Neural progenitor cell (in vitro differentiated cells): ENCODE measurements around the gene STK32A. TPM values are rescaled to one million over a fixed set of nuclear protein-coding genes. Genes with fewer than 3 reads are reported as not detected.

Source experiments
- DNase-seq: peaks from one replicate; pipeline ENCODE4 v3.0.0-alpha.2; 2016; ENCODE audit warnings: low spot score
- H2AFZ ChIP-seq: fragments of 200-600 bp; sonication (generic); replicated peaks from 2 replicates; pipeline ENCODE4 v1.6.1; 2016; ENCODE audit warnings: antibody characterized with exemption
- H3F3A ChIP-seq: fragments of 200-600 bp; sonication (generic); 2 replicates; pipeline ENCODE4 v1.6.1; 2016; ENCODE audit warnings: antibody characterized with exemption, low read depth
- H3K27ac ChIP-seq: fragments of 200-600 bp; sonication (generic); 2 replicates; pipeline ENCODE4 v1.5.1; 2016; ENCODE audit warnings: mild to moderate bottlenecking
- H3K27me3 ChIP-seq: fragments of 200-600 bp; sonication (generic); 2 replicates; pipeline ENCODE4 v1.6.1; 2016; ENCODE audit warnings: mild to moderate bottlenecking, moderate library complexity
- H3K36me3 ChIP-seq: fragments of 200-600 bp; sonication (generic); 2 replicates; pipeline ENCODE4 v1.5.1; 2016
- H3K4me1 ChIP-seq: fragments of 200-600 bp; sonication (generic); 2 replicates; pipeline ENCODE4 v1.6.1; 2016; ENCODE audit warnings: mixed run types
- H3K4me2 ChIP-seq: fragments of 200-600 bp; sonication (generic); 2 replicates; pipeline ENCODE4 v1.6.1; 2016
- H3K4me3 ChIP-seq: fragments of 200-600 bp; sonication (generic); 2 replicates; pipeline ENCODE4 v1.5.1; 2016
- H3K79me2 ChIP-seq: fragments of 200-600 bp; sonication (generic); 2 replicates; pipeline ENCODE4 v1.6.1; 2016; ENCODE audit warnings: low read depth
- H3K9ac ChIP-seq: fragments of 200-600 bp; sonication (generic); 2 replicates; pipeline ENCODE4 v1.6.1; 2016
- H3K9me3 ChIP-seq: fragments of 200-600 bp; sonication (generic); 2 replicates; pipeline ENCODE4 v1.5.1; 2016; ENCODE audit warnings: low read depth
- H4K20me1 ChIP-seq: fragments of 200-600 bp; sonication (generic); 2 replicates; pipeline ENCODE4 v1.6.1; 2016; ENCODE audit warnings: low read depth
- H3K27ac Mint-ChIP-seq: 3 replicates; pipeline ENCODE4 v1.8.0; 2021; ENCODE audit warnings: mixed read lengths
- H3K27me3 Mint-ChIP-seq: 2 replicates; pipeline ENCODE4 v1.8.0; 2022; ENCODE audit warnings: low read depth, mild to moderate bottlenecking, inconsistent platforms, moderate library complexity, mixed read lengths; ENCODE audit not compliant: insufficient read depth
- H3K36me3 Mint-ChIP-seq: 3 replicates; pipeline ENCODE4 v1.8.0; 2021; ENCODE audit warnings: mixed read lengths
- H3K4me1 Mint-ChIP-seq: 3 replicates; pipeline ENCODE4 v1.8.0; 2021; ENCODE audit warnings: mixed read lengths
- H3K4me3 Mint-ChIP-seq: 3 replicates; pipeline ENCODE4 v1.8.0; 2021; ENCODE audit warnings: mild to moderate bottlenecking, moderate library complexity, mixed read lengths
- H3K9me3 Mint-ChIP-seq: 3 replicates; pipeline ENCODE4 v1.8.0; 2020; ENCODE audit warnings: mixed read lengths
- CTCF ChIP-seq: fragments of 200-600 bp; sonication (generic); IDR thresholded peaks from 2 replicates; pipeline ENCODE4 v1.5.1; 2017; ENCODE audit warnings: antibody characterized with exemption, mild to moderate bottlenecking
- EZH2 ChIP-seq: fragments of 200-600 bp; sonication (generic); IDR thresholded peaks from 2 replicates; pipeline ENCODE4 v1.6.1; 2017; ENCODE audit warnings: antibody characterized with exemption, mild to moderate bottlenecking, moderate library complexity
- EZH2phosphoT487 ChIP-seq: fragments of 200-600 bp; sonication (generic); IDR thresholded peaks from 2 replicates; pipeline ENCODE4 v1.6.1; 2017; ENCODE audit warnings: antibody characterized with exemption
- total RNA-seq: library from RNA; depleted of rRNA; stranded (reverse); fragments of >200 nt; gene quantifications from 2 replicates; pipeline ENCODE4 v1.2.3, GENCODE V29; 2015; ENCODE audit warnings: low replicate concordance

STK32A gene
- total RNA-seq, 1 donor from 2014 or later = 16.7 TPM

GRCh38 chr5:147317978-147318684 lies 83.3 kb downstream of the STK32A start:
- Mint-ChIP-seq H3K27me3 (peaks cover 4% of the 10 kb centered on the region), H3K4me3 (no peak overlapping the region), H3K4me1 (no peaks in the 10 kb centered on the region), H3K27ac (no peak overlapping the region), H3K36me3 (no peaks in the 10 kb centered on the region), H3K9me3 (no peaks in the 10 kb centered on the region)
- no peak for DNase-seq
- H3K9me3 ChIP-seq = no peaks in the 10 kb centered on the region
- H3K4me2 ChIP-seq = no peak overlapping the region
- no peaks in the 10 kb centered on the region for H3K27me3 ChIP-seq
- TF ChIP-seq EZH2phosphoT487 (no peak), EZH2 (no peak), CTCF (no peak)
- no peak overlapping the region for H2AFZ ChIP-seq
- no peak overlapping the region for H3K4me3 ChIP-seq
- H4K20me1 ChIP-seq = no peaks in the 10 kb centered on the region
- H3K9ac ChIP-seq = no peak overlapping the region
- no peaks in the 10 kb centered on the region for H3F3A ChIP-seq
- no peaks in the 10 kb centered on the region for H3K36me3 ChIP-seq
- H3K79me2 ChIP-seq = no peaks in the 10 kb centered on the region
- no peak overlapping the region for H3K27ac ChIP-seq
- H3K4me1 ChIP-seq = peaks cover 7% of the 10 kb centered on the region

DNA sequence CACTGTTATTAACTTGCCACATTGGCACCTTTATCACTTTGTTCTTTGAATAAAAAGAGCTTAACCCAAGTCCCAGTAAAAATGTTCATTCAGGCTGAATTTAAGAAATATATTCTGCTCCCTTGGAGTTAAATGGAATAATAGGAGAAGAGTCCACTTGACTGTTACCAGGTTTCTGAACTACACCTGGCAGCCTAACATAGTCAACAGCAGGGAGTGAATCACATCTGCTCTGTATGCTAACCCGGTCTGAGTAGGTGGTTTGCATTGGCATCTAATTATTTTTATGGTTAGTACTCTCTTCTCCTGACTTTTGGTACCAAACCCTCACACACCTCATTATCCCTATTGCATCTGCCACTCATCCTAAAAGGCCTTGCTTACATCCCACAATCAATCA lies 86.7 kb downstream of the STK32A start:
- Histone ChIP-seq H2AFZ (no peak overlapping the region), H3K9ac (no peak overlapping the region), H3F3A (no peaks in the 10 kb centered on the region), H3K4me1 (peaks cover 7% of the 10 kb centered on the region), H3K36me3 (no peaks in the 10 kb centered on the region), H3K79me2 (no peaks in the 10 kb centered on the region), H3K9me3 (no peaks in the 10 kb centered on the region), H3K4me2 (no peak overlapping the region), H3K27ac (no peak overlapping the region), H4K20me1 (no peaks in the 10 kb centered on the region), H3K4me3 (no peak overlapping the region), H3K27me3 (no peaks in the 10 kb centered on the region)
- H3K9me3 Mint-ChIP-seq = no peaks in the 10 kb centered on the region
- no peak overlapping the region for H3K27ac Mint-ChIP-seq
- H3K4me3 Mint-ChIP-seq = no peak overlapping the region
- DNase-seq = no peak
- no peak for TF ChIP-seq EZH2phosphoT487
- no peak for TF ChIP-seq CTCF
- TF ChIP-seq EZH2 = no peak
- H3K4me1 Mint-ChIP-seq = no peaks in the 10 kb centered on the region
- H3K27me3 Mint-ChIP-seq = peaks cover 4% of the 10 kb centered on the region
- H3K36me3 Mint-ChIP-seq = no peaks in the 10 kb centered on the region

- Mint-ChIP-seq H3K27me3 (peaks cover 2% of the 10 kb centered on the region), H3K27ac (no peak overlapping the region), H3K4me1 (peaks cover 2% of the 10 kb centered on the region), H3K9me3 (no peaks in the 10 kb centered on the region), H3K4me3 (no peak overlapping the region), H3K36me3 (no peaks in the 10 kb centered on the region)
- DNase-seq = no peak
- Histone ChIP-seq H3K4me3 (no peak overlapping the region), H3K36me3 (peaks cover 5% of the 10 kb centered on the region), H3K79me2 (no peaks in the 10 kb centered on the region), H3K9ac (no peak overlapping the region), H3K4me2 (no peak overlapping the region), H3K27ac (no peak overlapping the region), H3K4me1 (peaks cover 24% of the 10 kb centered on the region), H2AFZ (no peak overlapping the region), H3K9me3 (no peaks in the 10 kb centered on the region), H3F3A (peaks cover 13% of the 10 kb centered on the region), H3K27me3 (no peaks in the 10 kb centered on the region), H4K20me1 (no peaks in the 10 kb centered on the region)
- TF ChIP-seq CTCF = no peak
- no peak for TF ChIP-seq EZH2phosphoT487
- TF ChIP-seq EZH2 = no peak
These were observed 92.6 kb downstream of the STK32A start for GRCh38 chr5:147327421-147327820.
